ENCODE measurements around the gene PRDM16.

DNA sequence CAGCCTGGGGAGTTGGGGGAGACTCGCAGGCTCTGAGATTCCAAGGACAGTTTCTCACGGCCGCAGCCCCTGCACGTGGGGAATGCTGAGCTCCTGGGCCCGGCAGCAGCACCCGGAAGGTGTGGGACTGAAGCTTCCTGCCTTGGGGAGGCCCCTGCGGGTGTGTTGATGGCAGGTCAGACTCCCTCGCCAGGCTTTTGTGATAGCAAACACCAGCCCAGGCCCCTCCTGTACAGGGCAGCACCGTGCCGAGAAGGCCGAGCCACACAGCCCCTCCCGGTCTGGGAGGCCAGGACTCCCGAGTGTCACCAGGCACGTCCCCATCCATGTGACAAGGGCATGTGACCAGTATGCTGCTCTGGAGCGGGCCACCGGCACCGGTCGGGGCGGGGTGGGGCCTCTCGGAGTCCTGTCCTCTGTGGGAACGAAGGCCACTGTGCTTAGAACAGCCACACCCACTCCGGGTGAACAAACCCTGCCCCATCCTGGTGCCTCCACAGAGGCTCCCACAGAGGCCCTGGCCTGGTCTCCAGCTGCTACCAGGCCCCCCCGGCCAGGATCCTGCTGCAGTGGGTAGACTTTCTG, 354.3 kb downstream of the PRDM16 start:
- TF ChIP-seq, protein P1, sequence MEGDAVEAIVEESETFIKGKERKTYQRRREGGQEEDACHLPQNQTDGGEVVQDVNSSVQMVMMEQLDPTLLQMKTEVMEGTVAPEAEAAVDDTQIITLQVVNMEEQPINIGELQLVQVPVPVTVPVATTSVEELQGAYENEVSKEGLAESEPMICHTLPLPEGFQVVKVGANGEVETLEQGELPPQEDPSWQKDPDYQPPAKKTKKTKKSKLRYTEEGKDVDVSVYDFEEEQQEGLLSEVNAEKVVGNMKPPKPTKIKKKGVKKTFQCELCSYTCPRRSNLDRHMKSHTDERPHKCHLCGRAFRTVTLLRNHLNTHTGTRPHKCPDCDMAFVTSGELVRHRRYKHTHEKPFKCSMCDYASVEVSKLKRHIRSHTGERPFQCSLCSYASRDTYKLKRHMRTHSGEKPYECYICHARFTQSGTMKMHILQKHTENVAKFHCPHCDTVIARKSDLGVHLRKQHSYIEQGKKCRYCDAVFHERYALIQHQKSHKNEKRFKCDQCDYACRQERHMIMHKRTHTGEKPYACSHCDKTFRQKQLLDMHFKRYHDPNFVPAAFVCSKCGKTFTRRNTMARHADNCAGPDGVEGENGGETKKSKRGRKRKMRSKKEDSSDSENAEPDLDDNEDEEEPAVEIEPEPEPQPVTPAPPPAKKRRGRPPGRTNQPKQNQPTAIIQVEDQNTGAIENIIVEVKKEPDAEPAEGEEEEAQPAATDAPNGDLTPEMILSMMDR (IDR thresholded peaks at IDR 0.05; ENCODE audit: low read length) = no peak
- no peak for TF ChIP-seq EZH2 (IDR thresholded peaks at IDR 0.05; ENCODE audit: borderline replicate concordance, low read length)

Data from OCI-LY1 (cell line).